PC-9 (cell line): ENCODE data around the gene AP1G2.

Experiments used
- CTCF ChIP-seq: fragments of 200-600 bp; sonication (generic); conservative IDR thresholded peaks from 2 replicates; pipeline ENCODE4 v1.6.1; 2017; ENCODE audit warnings: mixed run types, antibody characterized with exemption, mild to moderate bottlenecking, moderate library complexity
- EZH2 ChIP-seq: fragments of 200-600 bp; sonication (generic); IDR thresholded peaks from 2 replicates; pipeline ENCODE4 v1.8.0; 2017; ENCODE audit warnings: antibody characterized with exemption, low read depth

DNA sequence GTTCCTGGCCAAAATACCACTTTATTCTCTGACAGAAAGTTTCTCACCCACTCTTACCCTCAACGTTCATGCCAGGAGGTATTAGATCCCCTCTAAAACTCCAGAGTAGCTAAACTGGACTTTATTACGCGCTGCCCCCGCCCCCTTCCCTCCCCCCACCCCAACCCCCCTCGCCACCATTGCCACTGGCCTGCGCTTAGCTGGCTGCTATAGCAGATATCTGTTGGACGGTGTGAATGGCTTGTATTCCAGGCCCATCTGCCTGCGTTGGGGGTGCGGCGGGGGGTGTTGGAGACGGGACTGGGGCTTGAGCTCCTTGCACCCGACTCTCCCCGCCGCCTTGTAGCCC lies 12.1 kb downstream of the AP1G2 start:
- TF ChIP-seq CTCF: no peak
- no peak for TF ChIP-seq EZH2
